EL (cell line): ENCODE measurements around the gene FERMT1.
"Not testable (repeated sequence)": the region's sequence is repeated elsewhere in the genome, so short reads cannot be mapped to it uniquely, and the experiment has no call there.

Source experiments
- DNase-seq: peaks from one replicate; pipeline ENCODE4 v3.0.0-alpha.2; 2016

FERMT1 gene

DNA sequence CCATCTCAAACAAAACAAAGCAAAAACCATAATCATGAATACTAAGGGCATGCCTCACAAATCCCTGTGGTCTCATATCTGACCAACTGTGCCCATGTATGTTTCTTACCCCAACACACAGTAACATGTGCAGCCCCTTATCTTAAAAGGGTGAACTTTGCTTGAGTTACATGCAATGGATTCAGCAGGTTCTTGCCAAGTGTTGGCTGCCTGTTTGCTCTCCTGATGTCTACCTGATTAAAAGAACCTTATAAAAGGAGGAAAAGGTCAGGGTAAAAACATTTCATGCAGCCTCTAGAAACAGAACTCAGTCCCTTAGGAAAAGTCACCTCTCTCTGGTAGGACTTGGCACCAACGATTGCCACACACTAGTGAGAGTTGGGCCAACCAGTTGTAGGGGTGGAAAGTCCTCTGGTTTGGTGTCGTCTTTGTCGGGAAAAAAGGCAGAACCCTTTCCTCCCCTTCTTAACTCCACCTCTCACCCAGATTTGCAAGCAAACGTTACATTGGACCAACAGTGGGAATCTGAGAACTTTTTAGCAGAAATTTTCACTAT is 55.0 kb downstream of the FERMT1 start:
- no peak for DNase-seq

DNA sequence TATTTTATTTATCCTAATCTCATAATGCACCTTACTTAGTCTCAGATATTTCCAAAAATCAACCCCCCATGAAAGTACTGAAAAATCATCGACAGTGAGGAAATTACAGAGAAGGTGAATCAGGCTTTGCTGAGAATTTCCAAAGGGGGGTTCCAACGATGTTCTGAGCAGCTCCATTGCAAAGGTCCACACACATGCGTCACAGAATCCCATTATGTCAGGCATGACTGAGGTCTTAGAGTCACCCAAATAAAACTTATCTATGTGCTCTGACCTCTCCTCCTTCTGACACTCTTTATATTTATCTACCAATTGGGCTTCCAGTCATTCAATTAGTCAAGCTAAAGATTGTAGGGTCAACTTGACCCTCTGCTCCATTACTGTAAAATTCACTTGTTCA is 56.2 kb downstream of the FERMT1 start:
- no peak for DNase-seq

DNA sequence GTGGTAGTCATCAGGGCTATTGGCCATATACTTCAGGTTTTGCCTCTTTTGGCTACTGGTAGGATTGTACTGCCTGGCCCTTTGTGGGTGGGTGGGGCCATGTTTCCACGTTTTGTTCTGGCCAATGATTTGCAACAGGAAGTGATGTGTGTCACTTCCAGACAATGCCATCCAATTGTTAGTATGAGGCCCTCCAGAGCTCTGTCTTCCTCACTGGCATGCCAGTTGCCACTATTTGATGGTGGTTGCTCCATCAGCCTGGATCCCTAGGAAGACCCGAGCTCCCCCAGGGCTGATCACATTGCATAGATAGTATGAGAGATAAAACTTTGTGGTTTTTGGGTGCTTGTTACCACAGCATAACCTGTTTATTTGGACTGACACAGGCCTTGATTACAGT is 61.3 kb downstream of the FERMT1 start:
- DNase-seq: no peak

DNA sequence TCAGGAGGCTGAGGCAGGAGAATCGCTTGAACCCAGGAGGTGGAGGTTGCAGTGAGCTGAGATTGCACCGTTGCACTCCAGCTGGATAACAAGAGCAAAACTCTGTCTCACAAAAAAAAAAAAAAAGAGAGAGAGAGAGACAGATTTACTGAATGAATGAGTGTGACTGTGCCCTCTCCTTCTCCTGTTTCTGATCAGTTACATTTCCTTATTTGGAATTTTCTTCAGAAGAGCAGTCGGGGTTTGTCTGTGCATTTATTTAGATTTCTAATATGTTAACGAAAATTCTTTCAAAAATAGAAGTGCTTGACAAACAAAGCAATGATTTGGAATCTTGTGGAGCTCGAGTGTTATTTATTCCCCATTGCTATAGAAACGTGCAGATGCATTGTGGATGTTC is 62.6 kb downstream of the FERMT1 start:
- DNase-seq: no peak

DNA sequence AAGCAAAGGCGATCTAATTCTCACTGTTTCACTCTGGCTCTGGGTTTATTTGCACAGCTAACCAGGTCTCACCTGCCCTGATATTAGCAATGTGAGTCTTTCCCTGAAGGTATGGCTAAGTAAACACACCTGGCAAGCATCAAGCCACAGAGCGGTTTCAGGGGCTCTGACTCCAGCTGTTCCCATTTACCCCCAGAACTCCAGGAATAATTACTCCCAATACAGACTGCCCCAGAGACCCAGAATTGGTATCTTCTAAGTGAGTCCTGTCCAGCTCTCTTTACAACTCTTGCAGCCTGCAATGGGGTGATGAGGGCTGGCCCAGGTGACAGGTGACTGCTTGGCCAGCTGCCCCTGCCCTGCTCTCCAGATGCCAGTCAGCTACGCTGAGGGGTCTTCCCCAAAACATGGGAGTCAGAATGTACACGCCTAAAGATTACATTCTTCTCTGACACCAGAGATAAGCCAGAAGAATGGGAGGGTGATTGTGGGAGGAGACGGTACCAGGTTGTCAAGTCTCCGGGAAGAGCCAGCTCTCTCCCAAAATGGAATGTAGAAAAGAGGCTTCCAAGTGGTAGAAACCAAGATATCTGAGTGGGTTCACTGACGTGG is 64.0 kb downstream of the FERMT1 start:
- no peak for DNase-seq

DNA sequence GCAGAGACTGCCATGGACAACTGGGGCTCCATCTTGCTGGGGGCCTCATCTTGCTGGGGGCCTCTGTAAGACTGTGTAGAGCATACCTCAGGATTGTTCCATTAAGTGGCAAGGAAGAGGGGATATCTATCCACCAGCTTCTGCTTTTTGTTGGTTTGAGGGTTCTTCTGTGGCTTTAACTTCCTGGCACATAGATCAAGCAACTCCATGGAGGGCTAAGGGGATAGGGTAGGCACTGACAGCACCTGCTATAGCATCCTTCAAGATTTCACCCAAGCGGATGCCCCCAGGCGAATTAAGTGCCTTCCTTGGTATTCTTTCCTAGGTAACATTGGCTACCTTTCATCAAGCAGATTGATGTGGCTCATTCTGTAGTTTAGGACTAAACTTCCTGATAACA is 65.1 kb downstream of the FERMT1 start:
- no peak for DNase-seq

DNA sequence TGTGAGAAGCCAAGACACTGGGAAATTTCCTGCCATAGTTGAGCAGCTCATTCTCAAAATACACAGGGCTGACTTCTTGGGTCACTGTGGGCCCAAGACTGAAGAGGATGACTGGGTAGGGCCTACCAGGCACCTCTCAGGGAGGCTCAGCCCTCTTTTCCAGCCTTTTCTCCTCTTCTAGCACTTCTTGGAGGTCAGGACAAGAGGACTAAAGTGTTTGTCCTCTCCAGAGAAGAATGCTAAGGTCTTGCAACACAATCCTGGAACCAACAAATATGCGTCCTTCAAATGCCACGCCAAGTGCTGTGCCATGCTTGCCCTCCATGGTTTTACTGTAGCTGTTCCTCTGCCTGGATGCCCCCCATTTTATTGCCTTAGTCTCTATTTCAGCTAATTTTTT is 65.7 kb downstream of the FERMT1 start:
- DNase-seq: no peak

DNA sequence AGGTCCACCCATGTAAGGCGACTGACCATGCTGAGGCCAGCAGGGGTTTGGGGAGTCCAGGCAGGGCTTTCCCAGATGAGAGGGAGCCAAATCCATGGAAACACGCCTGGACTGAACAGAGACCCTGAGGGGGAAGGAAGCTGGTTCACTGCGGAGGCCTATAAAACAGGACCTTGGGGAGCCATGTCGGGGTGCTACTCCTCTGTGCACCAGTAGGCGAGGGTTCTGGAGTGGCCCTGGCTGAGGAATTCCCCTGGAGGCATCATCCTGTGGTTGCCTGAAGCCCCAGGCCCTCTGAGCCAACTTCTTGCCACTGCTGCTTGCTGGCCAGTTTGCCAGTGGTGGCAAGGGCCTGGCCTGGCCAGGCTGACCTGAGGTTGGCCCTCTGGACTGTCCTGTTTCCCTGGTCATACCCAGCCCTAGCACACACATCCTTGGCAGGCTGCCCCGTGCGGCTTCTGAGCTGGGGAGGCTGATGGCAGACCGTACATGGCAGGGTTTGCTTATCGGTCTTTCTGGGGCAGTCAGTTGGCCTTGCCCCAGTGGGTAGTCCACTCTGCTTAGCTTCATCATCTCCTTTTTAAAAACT is 66.8 kb downstream of the FERMT1 start:
- no peak for DNase-seq

DNA sequence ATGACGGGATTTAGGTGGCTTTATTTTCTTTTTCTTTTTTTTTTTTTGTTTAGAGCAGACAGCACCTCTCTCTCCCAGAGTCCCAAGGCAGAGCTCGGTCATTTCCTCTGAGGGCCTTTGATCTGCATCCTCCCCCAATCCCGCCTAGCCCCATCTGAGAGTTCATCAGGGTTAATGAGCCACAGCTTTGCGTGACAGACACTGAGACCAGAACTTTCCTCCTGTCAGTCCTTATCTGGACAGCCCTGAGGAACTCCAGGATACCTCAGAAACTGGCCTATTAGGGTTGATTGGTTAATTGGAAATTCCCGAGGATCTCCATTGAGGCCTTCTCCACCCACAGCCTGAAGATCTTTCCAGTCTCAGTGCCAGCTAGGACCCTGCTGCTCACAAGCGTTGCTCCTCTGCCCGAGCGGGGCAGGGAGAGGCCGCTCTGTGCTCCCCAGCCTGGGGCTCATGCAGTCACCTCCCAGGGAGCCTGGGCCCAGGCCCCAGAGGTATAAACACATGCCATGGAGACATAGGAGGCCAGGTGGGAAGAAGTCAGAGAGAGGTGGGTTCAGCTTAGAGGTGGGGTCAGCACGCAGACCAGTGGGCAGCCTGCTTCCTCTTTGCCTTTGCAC is 67.6 kb downstream of the FERMT1 start:
- DNase-seq: no peak

DNA sequence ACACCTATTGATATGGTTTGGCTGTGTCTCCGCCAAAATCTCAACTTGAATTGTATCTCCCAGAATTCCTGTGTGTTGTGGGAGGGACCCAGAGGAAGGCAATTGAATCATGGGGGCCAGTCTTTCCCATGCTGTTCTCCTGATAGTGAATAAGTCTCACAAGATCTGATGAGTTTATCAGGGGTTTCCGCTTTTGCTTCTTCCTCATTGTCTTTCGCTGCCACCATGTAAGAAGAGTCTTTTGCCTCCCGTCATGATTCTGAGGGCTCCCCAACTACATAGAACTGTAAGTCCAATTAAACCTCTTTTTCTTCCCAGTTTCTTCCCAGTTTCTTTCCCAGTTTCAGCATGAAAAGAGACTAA is 68.2 kb downstream of the FERMT1 start:
- not testable (repeated sequence) for DNase-seq

DNA sequence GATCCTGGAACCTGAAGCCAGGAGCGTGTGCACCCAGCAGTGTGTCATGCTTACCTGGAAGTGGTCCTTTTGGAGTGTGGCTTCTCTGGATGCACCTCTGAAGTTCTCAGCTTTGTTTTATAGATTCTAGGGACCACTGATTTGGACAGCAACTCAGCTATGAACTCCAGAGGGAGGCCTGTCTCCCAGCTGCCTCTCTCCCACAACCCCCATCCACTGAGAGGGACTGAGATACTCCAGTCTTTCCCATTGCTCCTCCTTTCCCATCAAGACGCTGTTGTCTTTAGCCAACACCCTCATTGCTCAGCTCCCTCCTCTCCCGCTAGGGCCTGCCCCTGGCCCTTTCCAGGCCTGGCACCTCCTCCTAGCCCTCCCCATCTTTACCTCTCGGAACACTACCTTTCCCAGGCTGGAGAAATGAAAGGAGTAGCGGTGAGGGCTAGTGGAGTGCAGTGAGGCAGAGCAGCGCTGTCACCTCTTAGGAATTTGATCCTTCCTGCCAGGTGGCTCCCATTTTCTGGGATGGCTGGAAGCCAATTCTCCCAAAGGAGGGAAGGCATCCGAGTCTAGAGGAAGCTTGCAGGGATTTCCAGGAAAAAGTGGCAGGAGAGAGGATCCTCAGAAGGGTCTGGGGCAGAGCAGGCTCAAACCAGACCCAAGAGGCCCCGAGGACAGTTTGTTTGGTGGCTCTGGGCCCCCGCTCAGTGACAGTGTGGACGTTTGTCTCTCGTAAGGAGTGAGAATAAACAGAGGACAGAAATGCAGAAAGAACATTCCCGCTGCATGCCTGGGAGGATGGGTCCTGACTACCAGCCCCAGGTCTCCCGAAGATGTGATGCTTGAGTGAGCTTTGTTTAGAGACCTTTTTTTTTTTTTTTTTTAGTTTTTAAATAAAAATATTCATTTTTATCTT is 68.8 kb downstream of the FERMT1 start, which contains the start of gene LRRN4:
LRRN4 (minus strand) TSS at position 285 of the 913 bp plus-strand sequence. CDS start 1,261 bp downstream, outside the sequence.
- DNase-seq: peak; percentile 56

DNA sequence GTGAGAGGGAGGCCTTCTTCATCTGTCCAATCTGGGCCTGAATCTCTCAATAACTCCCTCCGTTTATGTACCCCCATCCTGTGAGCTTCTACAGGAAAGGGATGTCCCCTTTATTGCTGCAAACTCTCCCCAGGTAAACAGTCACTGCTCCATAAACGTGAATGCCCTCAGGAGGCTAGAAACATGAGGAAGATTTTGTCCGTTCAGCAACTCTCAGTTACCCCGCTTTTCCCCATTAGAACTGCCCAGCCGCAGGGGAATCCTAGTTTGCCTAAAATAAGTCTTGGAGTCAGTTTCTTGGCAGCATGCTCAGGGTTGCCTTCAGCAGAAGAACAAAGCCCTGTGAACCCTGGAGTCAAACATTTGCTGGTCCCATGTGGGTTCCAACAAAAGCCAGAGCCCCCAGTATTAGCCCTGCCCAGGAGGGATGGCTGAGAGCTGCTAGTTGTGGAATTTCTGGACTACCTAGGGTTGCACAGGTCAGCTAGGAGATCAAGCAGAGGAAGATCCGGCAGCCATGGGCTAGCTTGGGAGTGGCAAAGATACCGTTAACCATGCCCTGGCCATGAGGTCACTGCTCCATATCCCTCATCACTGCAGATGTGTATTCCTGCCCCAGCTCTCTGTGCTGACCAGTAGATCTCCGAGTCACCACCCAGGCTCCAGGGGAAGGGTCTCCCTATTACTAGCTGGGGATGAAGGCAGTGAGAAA is 69.6 kb downstream of the FERMT1 start:
- DNase-seq: peak; percentile 15

DNA sequence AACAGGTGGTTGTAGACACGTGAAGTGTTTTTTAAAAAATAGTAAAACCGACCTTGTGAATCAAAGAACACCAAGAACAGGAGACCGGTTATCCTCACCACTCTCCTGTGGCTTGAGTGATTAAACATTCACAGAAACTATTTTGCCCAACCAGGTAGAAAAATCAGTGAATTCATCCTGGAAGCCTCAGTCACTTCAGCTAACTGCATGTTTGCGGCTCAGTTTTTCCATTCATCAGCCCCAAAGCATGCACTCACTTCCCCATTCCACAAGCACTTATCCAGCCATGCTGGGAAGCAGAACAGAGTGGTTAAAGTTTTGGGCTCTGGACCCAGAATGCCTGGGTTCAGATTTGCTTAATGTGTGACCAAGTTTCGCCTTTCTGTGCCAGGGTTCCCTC is 71.3 kb downstream of the FERMT1 start:
- DNase-seq: peak; percentile 63

DNA sequence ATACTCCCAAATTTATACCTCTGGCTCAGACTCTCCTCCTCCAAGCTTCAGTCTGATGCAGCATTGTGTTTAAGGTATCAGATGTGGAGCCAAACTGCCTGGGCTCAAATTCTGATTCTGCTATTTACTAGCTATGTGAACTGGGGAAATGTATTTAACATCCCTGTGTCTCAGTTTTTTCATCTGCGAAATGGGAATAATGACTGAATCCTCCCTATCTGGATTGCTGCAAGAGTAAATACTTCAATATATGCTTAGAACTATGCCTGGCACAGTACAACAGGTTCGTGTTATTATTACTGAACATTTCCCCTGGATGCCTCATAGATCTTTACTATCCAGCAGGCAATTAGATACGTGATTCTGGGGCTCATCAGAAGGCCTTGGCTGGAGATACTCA is 74.4 kb downstream of the FERMT1 start:
- DNase-seq: no peak

DNA sequence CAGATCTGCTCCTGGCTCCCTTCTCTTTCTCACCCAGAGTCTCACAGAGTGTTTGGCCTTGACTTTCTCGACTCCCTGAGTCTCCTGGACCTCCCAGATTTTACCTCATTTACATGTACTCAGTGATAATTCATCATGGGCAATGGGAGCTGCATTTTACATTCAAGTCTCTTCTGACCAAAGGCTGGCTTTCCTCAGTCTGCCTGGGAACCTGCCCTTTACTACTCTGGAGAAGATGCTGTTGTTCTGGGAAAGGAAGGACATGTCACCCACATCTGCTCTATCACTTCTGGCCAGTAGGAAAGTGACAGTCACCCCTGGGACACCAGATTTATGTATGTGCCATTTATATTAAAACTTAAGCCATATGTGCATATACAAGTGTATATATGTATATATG is 76.4 kb downstream of the FERMT1 start:
- no peak for DNase-seq

DNA sequence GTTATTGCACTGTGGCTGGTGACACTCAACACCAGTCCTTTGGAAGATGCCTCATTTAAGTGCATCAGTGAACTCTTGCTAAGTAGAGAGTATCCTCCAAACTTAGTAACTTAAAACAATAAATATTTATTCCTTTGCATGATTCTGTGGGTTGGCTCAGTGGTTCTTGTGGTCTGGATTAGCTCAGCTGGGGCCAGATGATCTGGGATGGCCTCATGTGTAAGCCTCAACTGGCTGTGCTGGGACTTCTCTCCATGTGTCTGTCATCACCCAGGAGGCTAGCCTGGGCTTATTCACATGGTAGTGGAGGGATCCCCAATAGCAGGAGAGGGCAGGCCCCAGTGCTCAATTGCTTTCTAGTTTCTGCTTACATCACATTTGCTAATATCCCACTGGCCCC is 77.3 kb downstream of the FERMT1 start:
- DNase-seq: peak; percentile 26

DNA sequence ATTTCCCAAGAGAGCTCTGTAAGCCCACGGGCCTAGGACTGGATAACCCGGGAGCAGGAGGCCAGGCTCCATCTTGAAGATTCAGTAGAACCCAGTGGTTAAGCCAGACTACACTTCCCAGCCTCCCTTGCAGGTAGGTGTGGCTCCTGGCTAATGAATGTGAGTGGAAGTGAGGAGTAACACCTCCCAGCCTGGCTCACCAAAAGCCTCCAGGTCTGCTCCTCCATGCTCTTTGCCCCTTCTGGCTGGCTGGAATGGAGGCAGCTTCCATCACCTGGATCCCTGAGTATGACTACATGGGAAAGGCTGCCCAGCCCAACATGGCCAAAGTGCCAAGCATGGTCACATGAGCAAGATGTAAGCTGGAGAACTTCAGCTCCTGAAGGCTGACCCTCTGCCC is 78.7 kb downstream of the FERMT1 start:
- DNase-seq: no peak

DNA sequence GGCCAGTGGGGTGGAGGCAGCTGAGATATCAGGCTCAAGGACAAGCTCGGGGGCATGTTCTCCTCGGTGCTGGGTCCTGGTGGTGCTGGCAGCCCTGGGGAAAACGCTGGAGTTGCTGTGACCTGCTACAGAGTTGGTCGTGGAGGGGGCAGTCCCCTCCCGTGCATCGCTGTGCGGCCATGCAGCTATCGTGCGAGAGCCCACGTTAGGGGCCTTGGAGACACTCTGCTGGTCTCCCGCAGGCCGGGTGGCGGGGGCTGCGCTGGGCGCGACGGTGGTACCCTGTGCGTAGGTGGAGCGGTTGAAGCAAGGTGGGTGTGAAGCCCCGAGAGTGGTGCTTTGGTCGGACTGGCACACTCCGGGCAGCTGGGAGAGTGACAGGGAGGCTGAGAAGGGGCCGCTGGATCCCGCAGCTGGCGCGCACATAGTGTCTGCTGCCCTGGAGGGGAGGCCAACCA is 81.0 kb downstream of the FERMT1 start:
- no peak for DNase-seq

DNA sequence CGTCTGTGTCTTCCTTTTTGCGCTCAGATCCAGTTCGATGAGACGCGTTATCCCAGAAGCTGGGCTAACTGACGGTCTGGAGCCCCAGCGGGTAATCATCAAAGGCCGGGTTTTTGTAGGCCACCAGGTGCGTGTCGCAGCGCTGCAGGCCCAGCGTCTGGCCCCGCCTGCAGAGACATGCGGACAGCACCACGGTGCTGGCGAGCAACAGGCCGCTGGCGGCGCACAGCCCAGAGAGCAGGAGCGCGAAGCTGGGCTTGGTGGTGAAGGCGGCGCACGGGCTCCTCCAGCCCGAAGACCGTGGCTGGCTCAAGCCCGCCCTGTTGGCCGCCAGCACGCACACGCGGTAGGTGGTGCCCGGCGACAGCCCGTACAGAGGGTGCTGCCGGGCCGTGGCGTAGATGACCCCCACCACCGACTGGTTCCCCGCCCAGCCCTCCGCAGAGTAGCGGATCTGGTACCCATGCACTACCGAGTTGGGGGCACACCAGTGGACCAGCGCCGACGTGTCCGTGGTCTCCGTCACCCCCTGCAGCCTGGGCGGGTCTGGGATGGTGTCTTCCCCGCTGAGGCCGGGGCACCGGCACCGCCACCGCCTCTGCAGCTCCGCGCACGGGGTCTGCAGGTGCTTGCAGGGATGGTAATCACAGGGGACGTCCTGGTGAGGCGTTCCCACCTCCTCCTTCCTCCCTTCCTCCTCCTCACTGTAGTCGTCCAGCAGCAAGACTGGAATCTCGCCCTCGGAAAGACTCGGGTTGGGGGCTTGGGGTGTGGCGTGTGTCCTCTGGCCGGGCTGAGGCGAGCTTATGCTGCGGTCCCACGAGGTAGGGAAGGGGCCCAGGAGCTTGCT is 81.6 kb downstream of the FERMT1 start:
- DNase-seq: no peak

DNA sequence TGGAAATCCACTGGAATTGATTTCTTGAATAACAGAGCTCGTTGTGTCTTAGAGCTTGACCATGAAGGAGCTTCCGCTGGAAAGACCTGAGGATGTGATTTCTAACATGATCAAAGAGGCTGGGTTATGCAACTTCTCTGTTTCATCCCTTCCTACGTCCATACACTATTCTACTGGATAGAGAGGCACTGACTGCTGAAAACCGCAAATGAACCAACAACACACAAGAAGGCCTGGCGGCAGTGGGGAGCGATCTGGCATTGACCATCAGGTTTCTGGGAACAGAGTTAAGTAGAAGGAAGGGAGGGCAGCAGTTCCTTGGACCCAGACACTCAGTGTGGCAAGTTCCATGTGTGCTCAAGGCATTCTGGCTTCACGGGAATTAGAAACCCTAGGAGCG is 82.3 kb downstream of the FERMT1 start:
- no peak for DNase-seq

DNA sequence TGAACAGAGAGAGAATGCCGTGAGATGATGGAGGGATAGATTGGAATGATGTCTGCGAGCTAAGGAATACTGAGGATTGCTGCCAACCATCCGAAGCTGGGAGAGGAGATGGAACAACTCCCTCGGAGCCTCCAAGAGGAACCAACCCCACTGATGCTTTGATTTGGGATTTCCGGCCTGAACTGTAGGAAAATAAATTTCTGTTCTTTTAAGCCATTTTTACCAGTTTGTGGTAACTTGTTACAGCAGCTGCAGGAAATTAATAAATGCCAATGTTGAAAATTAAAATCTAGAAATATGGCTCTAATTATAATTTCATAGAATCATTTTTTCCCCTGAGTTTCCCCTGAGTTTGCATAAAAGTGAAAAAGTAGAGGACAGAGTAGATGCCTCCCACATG is 83.1 kb downstream of the FERMT1 start:
- no peak for DNase-seq

DNA sequence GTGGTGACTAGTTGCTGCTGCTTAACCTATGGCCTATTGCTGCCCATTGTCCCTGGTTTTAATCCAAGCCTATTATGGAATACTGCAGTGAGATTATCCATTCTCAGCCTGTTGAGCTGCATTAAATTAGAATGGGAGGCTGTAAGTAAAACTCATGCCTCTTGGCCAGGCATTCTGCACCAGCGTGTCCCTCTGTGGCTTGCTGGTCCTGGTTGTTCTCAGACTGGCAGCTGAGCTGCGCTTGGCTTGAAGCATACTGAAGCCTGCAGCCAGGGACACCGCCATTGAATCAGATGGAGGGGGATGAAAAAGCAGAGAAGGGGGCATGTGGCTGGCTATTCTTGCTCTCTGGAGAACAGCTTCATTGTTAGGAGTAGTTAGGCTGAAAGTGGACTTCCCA is 84.6 kb downstream of the FERMT1 start:
- DNase-seq: no peak
